GM18858 (cell line): ENCODE data around the gene SDCBP2.
"Not testable (repeated sequence)": the region's sequence is repeated elsewhere in the genome, so short reads cannot be mapped to it uniquely, and the experiment has no call there.

Source experiments
- ATAC-seq: cut with Tn5 transposase; IDR thresholded peaks from one replicate; pipeline ENCODE4 v1.9.1; 2021; ENCODE audit not compliant: unreplicated experiment

The SDCBP2 gene

DNA sequence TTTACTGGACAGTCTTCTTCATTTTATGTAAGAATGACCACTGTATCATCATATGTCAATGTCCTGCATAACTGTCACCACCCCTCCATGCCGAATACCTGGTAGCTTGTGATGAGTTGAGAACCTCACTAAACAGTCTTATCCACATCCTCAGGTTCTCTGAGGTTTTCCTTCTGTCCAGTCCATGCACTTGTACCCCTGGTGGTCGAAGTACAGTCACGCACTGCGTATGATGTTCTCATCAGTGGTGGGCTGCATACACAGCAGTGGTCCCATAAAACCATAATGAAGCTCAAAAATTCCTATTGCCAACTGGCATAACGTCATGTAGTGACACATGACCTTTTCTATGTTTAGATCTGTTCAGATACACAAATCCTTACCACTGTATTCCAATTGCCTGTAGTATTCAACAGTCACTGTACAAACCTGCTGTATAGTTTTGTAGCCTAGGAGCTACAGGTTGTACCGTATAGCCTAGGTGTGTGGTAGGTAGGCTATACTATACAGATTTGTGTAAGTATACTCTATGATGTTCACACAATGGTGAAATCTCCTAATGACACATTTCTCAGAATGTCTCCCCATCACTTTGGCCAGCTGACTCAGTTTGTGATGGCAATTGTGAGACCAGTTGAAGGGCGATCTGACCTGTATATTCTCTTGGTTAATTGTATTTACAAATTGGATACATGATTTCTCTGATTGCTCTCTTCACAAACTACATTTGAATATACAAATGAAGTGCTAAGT is 31.3 kb upstream of the SDCBP2 start:
- no peak for ATAC-seq

DNA sequence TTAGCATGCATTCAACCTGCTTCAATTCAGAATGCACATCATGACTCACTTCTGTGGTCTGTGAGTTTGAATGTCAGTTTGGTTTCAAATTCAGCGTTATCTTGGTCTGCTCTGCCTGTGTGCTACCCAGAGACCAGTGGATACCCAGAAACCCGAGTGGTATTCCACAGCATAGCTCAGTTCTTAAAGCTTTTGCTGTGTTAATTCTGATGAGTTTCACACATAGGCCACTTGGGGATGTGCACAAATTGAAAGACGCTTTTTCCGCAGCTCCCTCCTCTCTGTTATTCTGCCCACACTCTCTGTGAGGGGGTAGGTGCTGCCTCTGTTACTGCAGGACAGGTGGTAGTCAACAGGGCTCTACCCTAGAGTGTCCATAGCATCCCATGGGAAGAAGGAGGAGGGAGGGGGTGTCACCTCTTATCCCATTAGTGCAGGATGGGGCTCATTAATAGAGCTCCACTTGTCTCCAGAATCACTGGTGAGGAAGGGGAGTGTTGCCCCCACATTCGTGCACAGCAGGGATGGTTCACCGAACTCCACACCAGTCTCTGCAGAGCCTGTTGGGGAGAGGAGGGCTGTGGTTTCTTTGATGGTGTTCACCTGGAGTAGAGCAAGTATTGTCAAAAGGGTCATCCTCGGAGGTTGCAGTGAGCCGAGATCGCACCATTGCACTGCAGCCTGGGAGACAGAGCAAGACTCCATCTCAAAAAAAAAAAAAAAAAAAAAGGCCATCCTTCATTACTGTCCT is 29.2 kb upstream of the SDCBP2 start:
- no peak for ATAC-seq

- no peak for ATAC-seq
These were observed 25.0 kb upstream of the SDCBP2 start for GRCh38 chr20:1353956-1354355.

DNA sequence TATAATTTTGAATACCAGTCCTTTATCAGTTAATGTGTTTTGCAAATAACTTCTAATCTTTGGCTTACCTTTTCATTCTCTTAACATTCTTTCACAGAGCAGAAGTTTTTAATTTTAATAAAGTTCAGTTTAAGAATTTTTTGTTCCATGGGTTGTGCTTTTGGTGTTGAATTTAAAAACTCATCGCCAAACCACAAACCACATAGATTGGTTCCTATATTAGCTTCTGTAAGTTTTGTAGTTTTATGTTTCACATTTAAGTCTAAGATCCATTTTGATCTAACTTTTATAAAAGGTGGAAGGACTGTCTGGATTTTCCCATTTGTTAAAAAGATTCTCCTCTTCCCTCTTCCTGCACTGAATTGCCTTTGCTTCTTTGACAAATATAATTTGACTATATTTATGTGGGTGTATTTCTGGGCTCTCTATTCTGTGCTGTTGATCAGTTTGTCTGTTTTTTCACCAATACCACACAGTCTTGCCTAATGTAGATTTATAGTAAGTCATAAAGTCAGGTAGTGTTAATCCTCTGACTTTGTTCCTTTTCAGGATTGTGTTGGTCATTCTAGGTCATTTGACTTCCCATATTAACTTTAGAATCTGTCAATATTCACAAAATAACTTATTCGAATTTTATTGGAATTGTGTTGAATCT is 17.5 kb upstream of the SDCBP2 start:
- no peak for ATAC-seq

DNA sequence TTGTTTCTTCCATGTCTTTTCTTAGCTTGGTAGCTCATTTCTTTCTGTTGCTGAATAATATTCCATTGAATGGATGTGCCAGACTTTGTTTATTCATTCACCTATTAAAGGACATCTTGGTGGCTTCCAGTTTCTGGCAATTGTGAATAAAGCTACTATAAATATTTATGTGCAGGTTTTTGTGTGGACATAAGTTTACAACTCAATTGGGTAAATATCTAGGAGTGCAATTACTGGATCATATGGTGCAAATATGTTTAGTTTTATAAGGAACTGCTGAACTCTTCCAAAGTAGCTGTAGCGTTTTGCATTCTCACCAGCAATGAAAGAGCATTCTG is 16.8 kb upstream of the SDCBP2 start:
- no peak for ATAC-seq

- no peak for ATAC-seq
These were observed 16.3 kb upstream of the SDCBP2 start for GRCh38 chr20:1345030-1345755.

DNA sequence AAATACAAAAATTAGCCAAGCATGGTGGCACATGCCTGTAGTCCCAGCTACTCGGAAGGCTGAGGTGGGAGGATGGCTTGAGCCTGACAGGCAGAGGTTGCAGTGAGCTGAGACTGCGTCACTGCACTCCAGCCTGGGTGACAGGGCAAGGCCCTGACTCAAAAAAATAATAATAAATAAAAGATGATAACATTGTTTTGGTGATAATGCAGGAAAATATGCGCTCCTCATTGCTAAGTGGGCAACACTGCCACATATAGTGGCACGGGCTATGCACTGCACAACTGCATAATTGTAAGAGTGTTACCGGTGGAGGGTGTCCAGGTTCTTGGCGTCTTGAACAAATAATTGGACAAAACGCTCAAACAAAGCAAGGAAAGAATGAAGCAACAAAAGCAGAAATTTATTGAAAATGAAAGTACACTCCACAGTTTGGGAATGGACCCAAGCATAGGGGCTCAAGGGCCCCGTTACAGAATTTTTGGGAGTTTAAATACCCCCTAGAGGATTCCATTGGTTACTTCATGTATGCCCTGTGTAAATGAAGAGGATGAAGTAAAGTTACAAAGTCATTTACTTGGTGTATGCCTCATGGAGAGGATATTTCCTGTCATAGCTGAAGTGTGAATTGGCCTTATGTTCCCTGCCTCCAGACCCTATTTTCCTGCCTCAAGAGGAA is 14.6 kb upstream of the SDCBP2 start:
- ATAC-seq = not testable (repeated sequence)

- ATAC-seq = no peak
These were observed 12.8 kb upstream of the SDCBP2 start for GRCh38 chr20:1341561-1342265.

GRCh38 chr20:1338801-1339200 is 9.9 kb upstream of the SDCBP2 start:
- ATAC-seq = no peak

GRCh38 chr20:1338096-1338495 is 9.2 kb upstream of the SDCBP2 start:
- ATAC-seq = no peak

- ATAC-seq = no peak
These were observed 8.5 kb upstream of the SDCBP2 start for GRCh38 chr20:1337441-1337840.

DNA sequence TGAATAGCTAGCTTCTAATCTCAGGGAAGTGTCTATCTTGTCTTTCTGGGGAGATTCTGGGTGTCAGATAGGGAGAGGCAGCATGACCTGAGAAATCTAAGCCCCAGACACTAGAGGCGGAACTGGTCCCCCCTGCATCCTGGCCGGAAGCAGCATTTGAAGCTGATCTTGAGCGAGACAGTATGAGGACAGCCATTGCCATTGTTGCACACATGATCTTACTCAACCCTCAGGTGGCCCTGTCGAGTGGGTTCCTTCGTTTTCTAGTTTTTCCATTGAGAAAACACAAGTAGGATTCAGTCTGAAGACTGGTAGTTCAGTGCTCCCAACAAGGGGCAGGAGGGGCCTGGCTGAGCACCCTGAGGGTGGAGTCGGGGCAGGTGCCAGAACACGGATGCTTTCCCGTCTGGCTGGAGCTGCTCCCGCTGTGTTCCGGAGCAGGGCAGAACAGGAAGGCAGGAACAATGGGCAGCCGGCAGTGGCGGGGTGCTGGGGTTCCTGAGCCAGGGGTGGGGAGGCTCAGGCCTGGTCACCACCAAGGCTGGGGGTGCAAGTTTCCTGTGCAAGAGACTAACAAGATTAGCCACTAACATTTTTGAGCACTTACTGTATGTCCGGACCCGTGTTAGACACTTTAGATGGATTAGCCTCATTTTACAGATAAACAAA is 7.9 kb upstream of the SDCBP2 start:
- ATAC-seq = no peak

DNA sequence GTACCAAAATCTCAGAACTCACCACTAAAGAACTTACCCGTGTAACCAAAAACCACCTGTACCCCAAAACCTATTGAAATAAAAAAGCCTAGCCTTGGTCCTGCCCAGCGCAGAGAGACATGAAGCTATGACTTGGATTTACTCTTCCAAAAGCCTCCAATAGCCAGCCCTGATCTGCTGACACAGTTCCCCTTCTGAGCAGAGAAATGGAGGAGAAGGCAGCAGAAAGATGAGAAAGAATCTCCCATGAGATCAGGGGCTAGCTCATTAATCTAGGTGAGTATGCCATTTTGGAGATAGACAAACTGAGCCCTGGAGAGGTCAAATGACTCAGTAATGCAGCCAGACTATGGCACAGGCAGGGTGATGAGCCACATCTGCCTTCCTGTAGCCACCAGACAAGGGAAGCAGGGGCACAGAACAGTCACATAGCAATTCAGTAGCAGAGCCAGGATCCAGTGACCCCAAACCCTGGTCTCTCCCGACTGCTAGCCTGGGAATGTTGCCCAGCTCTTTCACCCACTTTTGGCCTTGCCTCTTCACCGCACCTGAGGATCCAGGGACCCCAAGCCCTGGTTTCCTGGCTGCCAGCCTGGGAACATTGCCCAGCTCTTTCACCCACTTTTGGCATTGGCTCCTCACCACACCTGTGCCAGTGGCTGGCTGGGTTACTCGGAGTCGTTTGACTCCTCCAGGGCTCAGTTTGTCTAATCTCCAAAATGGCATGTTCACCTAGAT is 7.2 kb upstream of the SDCBP2 start:
- no peak for ATAC-seq

GRCh38 chr20:1334761-1335160 is 5.8 kb upstream of the SDCBP2 start:
- ATAC-seq = no peak

GRCh38 chr20:1334370-1334731 is 5.4 kb upstream of the SDCBP2 start:
- no peak for ATAC-seq

GRCh38 chr20:1333462-1334369 is 4.8 kb upstream of the SDCBP2 start:
- no peak for ATAC-seq

DNA sequence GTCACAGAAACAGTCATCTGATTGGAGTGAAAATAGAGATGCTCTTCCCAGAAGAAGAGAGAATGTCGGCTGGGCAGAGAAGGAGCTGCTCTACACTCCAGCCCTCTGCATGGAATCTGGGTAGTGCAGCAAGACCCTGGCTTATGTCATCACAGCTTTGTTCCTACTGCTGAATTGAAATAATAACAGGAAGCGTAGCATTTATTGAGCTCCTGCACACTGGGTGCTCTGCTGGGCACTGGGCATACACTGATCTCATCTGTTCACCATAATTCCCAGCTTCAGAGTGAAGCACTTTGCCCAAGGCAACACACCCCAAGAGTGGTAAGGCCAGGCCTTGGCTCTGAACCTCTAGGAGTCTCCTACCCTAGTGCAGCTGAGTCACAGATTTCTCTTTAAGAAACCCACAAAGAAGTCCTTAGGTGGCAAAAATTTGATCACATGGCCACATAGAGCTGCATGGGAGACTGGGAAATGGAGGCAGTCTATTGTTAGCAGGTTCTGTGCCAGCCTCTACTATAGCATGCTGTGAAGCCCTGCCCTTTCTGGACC is 3.9 kb upstream of the SDCBP2 start:
- ATAC-seq = no peak
